Activated T-cell treated with anti-CD3 and anti-CD28 coated beads for 4 hours (primary cell): ENCODE measurements around the gene PLSCR3.

Experiments used
- DNase-seq: peaks from one replicate; pipeline ENCODE4 v3.0.0-alpha.2; 2020

Gene PLSCR3

GRCh38 chr17:7394452-7395191 is at the start of gene PLSCR3:
TSS of gene PLSCR3 (minus strand) at chr17:7394525. CDS start at chr17:7394110, 415 bp downstream.
- DNase-seq: peak; percentile 76

- DNase-seq: no peak
Measured at GRCh38 chr17:7443499-7444485, 49.5 kb upstream of the PLSCR3 start.

GRCh38 chr17:7442142-7442541 is 47.8 kb upstream of the PLSCR3 start:
- DNase-seq: no peak

GRCh38 chr17:7441266-7441665 is 46.9 kb upstream of the PLSCR3 start:
- no peak for DNase-seq

GRCh38 chr17:7440834-7441195 is 46.5 kb upstream of the PLSCR3 start:
- no peak for DNase-seq

GRCh38 chr17:7440113-7440833 is 45.9 kb upstream of the PLSCR3 start:
- DNase-seq: no peak

GRCh38 chr17:7439462-7440112 is 45.3 kb upstream of the PLSCR3 start, which contains the start of gene FGF11:
TSS of gene FGF11 (plus strand) at chr17:7439512. CDS start at chr17:7439621, 109 bp downstream.
- no peak for DNase-seq

GRCh38 chr17:7438656-7439460 is 44.5 kb upstream of the PLSCR3 start:
- DNase-seq: no peak

GRCh38 chr17:7437950-7438614 is 43.8 kb upstream of the PLSCR3 start:
- DNase-seq: peak; percentile 56

- DNase-seq: no peak
Measured at GRCh38 chr17:7437369-7437863, 43.1 kb upstream of the PLSCR3 start.

- peak; percentile 61 for DNase-seq
Measured at GRCh38 chr17:7436556-7437368, 42.4 kb upstream of the PLSCR3 start.

GRCh38 chr17:7435676-7436555 is 41.6 kb upstream of the PLSCR3 start:
- DNase-seq: no peak

GRCh38 chr17:7432296-7432695 is 38.0 kb upstream of the PLSCR3 start:
- DNase-seq: no peak

GRCh38 chr17:7431231-7431630 is 36.9 kb upstream of the PLSCR3 start:
- no peak for DNase-seq

GRCh38 chr17:7429722-7430121 is 35.4 kb upstream of the PLSCR3 start:
- no peak for DNase-seq

- DNase-seq: no peak
Measured at GRCh38 chr17:7428557-7428956, 34.2 kb upstream of the PLSCR3 start, which contains the start of gene SPEM3. TSS of gene SPEM3 (plus strand) at chr17:7428857. CDS start at chr17:7428903, 46 bp downstream.

GRCh38 chr17:7427549-7427948 is 33.2 kb upstream of the PLSCR3 start:
- DNase-seq: no peak

- no peak for DNase-seq
Measured at GRCh38 chr17:7426896-7427489, 32.7 kb upstream of the PLSCR3 start.
